GM18873 (cell line): ENCODE results near the gene NPAS3.

Source experiments
- ATAC-seq: cut with Tn5 transposase; IDR thresholded peaks from one replicate; pipeline ENCODE4 v1.9.1; 2021; ENCODE audit warnings: mild to moderate bottlenecking, moderate library complexity, moderate number of reproducible peaks; ENCODE audit not compliant: unreplicated experiment, low FRiP score

The NPAS3 gene

DNA sequence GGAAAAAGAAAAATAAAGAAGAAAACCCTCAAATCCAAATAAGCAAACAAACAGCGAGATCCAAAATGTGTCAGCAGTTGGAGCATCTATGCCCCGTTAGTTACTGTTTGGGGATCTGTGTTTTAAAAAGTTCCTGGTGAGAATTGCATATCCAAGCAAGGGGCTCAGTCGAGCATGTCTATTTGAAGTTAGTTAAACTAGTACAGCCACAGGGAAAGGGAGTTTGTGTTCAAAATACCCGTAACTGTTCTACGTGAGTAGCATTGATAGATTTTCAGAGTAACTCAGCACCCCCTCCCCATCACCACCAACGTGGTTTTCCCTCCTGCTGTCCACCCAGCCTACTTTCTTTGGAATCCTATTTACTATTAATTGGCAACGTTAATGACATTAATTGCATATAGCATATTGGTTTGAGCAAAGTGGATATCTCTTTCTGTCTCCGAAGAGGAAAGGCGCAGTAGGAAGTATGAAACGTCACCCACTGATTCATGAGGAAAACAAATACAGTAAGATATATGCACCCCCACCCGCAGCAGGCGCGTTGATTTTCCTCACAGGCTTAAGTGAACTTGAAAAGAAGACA lies 1.5 kb downstream of the NPAS3 start:
- ATAC-seq: no peak

DNA sequence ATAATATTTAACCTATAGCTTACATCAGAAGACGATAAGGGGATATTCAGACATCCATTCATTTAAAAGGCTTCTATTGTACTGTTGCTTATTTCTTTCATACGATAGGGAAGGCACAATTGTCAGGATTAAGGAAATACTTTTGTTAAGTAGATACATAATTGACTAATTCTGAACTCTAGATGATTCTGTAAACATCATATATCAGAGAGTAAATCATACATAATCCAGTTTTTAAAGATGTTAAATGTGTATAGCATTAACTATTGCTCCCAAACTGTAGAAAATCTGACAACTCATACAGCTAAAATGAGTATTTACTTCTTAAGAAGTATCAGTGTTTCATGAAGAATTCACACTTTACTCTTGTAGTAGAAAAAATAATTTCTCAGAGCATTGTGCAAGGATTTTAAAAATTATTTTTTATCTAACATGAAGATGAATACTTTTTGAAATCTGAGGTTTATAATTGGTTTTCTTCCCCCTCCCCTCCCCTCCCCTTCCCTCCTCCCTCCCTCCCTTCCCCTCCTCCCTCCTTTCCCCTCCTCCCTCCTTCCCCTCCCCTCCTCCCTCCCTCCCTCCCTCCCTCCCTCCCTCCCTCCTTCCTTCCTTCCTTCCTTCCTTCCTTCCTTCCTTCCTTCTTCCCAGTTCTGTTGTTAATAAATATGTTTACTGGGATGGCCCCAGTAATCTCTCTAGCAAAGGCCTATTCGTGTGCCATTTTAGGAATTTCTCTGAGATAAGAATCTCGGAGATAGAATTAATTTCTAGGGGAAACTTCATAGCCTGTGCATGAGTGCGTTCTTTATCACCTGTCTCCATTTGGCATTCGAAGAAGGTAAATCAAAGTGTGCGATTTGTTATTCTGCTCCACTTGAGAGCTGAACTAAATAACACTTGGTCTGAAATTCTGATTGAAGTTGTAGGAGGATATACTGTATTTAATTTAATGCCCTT lies 2.3 kb downstream of the NPAS3 start:
- no peak for ATAC-seq

- no peak for ATAC-seq
Observed at GRCh38 chr14:32941668-32942065, 3.0 kb downstream of the NPAS3 start.

- ATAC-seq: no peak
Observed at GRCh38 chr14:32947081-32947480, 8.4 kb downstream of the NPAS3 start.

DNA sequence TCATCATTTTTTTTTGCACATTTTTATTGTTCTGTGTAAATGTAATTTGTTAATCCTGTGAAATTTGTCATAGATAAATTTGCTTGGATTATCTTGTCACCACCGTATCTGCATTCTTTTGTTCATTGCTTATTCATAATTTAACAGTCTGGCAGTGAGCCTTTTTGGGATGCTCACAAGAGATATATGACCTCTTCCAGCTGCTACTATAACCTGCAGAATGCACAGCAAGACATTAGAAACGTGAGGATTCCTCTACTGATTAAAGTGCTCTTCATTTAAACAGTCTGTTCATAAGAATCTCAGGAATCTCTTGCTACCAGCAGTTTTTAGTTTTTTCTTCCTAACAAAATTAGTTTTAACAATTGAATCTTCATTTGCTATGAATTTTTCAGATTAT lies 9.1 kb downstream of the NPAS3 start:
- no peak for ATAC-seq

DNA sequence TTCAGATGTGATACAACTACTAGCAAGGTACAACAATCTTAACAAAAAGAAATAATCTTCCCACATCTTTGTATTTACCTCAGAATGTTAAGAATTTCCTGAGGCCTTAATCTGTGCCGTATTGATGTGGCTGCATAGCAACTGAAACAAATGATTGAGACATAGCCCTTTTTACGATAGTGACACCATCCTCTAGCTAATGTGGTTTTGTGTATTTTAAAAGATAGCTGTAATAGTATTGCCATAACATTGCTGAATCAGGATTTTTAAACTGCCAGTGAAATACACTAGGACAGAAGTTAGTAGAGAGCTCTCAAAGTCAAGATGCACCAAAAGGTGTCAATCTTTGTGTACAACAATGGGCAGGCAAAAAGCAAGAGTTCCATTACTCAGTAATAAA lies 11.9 kb downstream of the NPAS3 start:
- no peak for ATAC-seq

DNA sequence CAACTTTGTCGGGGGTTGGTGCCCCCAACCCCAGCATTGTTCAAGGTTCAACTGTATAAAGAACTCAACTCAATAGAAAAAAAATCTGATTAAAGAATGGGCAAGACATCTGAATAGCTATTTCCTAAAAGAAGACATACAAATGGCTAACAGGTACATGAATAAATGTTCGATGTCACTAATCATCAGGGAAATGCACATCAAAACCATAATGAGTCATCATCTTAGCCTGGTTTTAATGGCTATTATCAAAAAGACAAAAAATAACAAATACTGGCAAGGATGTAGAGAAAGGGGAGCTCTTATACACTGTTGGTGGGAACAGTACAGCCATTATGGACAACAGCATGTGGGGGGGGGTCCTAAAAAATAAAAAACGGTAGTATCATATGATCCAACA lies 28.7 kb downstream of the NPAS3 start:
- ATAC-seq: no peak

DNA sequence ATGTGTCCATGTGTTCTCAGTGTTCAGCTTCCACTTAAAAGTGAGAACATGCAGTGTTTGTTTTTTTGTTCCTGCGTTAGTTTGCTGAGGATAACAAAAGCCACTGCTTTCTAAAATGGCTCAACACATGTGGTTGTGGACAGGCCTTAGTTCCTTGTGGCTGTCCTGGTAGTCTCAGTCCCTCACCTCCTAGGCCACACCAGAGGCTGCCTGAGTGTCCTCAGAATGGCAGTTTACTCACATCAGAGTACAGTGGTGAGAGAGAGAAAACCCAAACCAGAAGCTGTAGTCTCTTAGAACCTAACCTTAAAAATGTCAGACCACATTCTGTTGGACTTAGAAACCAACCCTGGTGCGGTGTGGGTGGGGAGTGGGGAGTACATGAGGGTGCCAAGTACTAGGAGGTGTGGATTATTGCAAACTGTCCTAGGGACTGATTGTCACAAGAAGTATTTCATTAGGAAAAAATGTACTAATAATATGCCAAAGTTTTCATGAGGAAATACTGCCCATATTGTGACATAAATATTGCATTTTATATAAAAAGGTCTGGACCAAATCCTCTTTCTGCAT lies 30.4 kb downstream of the NPAS3 start:
- no peak for ATAC-seq

DNA sequence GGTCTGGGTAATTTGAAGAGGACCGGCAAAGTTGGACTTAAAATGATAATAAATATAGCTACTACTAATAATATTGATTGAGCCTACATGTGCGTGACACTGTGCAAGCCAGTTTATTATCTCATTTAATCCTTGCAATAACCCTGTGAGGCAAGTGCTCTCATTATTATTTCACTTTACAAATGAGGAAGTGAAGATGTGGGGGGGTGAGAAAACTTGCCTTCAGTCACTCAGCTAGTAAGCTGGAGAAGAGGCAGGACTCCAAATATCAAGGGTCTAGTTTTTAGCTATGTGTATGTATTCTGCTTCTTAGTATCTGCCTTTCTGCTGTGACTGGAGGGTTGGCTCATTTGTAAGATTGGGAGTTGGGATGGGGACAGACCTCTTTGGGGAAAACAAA lies 39.2 kb downstream of the NPAS3 start:
- ATAC-seq: no peak

DNA sequence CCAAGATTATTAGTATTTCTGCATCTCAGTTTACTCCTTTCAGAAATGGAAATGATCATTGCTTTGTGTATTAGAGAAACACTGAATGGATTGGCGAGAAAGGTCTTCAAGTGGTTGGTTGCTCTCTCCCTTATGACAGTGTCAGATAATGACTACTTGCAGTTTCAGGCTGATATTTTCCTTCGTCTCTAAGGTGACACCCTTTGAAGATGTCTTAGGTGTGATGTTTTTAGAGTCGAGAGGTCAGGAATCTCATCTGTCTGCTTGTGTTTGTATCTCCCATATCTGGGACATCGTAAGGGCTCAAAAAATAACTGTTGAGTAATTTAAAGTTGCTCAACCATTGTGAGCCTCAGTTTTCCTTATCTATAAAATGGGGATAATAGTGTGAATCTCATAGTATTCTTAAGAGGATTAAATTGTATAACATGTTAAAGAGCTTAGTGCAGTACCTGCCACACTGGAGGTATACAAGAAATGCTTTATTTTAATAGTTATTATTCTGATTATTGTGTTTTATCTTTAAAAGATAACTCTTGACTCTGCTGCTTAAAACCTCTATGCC lies 40.1 kb downstream of the NPAS3 start:
- ATAC-seq: no peak

DNA sequence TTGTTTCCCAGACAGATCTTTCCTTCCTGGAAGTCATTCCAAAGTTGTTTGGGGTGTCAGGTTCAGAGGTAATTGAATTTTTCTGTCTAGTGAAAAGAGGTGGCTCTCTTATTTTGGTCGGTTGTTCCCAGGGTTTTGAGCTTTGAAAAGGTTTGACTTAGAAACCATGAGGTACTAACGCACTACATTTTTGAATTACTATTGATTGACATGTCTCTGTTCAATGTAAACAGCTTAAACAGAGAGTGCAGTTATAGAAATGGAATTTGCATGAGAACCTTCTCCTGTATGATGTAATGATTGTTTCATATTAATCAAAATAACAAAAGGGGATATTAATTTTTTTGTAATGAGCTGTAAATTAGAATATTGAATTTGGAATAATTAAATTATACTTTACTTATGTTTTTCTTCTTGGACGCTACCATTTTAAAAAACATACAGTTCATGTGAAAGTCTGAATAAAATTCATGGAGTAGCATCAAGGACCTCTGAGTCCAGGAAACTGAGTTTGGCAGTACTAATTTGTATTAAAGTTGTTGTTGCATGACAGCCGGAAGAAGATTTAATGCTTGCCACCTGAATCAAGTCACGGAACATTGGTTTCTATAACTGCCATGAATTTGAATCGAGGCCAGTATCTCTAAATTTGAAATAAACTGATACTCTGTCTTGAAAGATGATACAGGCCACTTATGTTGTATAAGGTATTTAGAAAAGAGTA lies 41.7 kb downstream of the NPAS3 start:
- no peak for ATAC-seq

DNA sequence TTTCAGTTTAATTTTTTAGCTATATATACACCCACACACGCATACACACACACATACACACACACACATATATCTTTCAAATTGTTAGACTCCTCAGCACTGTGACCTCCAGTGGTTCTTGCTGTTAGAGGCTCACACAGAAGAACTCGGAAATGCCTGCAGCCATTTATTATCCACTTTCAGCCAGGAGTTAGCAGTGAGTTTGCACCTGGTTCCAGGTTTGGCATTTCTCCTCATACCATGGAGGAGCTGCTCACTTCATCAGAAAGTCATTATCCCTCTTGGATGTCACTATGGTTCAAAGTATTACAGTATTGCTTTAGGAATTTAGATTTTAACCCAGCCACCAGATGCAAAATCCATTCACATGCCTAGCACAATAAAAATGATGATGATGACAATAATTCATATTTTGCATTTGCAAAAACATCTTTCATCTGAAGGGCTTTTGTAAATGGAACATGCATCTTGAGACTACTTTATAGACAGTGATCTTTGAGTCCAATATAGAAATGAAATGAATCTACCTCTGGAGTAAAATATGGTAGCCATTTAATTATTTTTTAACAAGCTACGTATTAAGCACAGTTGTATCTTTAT lies 42.3 kb downstream of the NPAS3 start:
- ATAC-seq: no peak

DNA sequence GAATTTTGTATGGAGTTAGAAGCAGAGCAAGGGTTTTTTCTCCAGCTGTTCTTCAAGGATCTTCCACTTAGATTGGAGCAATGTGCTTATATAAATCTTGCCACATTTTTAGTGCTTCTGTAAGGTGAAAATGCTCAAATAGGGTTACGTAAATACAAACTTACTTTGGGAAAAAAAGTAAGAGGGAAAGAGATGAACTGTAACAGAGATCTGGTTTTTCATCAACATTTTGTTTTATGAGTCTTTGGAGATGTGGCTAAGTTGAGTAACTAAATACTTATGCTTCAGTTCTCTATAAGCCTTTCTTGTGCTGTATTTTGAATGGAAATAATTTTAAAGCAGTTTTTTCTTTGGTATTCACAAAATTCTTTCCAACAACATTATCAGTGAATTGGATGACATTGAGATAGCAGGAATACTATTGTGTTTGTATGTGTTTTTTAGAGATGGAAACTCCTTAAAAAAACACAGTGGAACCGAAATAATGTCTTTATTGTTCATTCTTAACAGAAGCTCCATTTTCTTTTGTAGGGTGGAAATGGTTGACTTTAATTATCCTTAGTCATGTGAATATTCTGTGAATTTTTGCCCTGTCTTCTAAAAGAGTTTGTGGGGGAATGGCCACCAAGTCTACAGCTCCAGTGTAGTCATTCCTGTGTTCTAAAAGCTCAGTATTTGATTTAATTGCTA lies 45.7 kb downstream of the NPAS3 start:
- ATAC-seq: no peak

DNA sequence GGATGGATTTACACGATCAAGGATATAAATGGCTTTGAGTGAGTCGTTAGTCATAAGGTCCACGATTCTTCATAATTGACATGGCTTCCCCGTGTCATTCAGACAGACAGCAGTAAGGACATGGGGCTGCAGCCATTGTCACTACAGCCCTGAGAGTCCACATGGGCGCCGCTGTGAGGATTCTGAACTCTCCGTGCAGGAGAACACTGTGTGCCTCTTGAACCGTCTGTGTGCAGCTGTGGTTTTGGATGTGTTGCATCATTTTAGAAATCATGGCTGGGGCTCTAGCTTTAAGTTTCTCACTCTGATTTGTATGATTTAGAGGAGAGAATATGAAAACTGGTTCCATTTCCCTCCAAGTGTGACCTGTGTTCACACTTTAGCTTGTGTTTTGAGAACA lies 47.2 kb downstream of the NPAS3 start:
- ATAC-seq: no peak

- ATAC-seq: no peak
Observed at GRCh38 chr14:32986791-32987540, 48.3 kb downstream of the NPAS3 start.

DNA sequence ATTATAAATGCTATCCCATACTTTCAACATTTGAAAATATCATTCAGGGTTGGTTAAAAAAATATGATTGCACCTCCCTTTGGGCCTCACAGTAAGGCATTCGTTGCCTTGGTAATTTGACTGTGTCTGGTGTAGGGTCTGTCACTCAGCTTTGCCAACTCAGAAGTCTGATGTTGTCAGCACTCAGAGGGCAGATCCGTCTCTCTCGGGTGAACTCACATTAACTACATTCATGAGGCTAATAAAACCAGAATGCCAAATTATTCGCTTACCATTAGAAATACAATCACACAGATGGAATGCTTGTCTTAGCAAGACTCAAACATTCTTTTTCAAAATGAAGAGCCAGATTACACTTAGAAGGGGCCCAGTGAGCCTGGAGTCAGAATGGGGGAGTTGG lies 53.0 kb downstream of the NPAS3 start:
- no peak for ATAC-seq

GRCh38 chr14:32993921-32994320 lies 55.2 kb downstream of the NPAS3 start:
- no peak for ATAC-seq

DNA sequence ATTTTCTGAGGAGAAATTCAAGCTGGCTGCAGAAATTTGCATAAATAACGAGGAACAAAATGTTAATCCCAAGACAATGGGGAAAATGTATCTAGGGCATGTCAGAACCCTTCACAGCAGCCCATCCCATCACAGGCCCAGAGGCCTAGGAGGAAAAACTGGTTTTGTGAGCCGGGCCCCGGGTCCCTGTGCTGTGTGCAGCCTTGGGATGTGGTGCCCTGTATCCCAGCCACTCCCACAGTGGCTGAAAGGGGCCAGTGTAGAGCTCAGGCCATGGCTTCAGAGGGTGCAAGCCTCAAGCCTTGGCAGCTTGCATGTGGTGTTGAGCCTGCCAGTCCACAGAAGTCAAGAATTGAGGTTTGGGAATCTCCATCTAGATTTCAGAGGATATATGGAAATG lies 57.7 kb downstream of the NPAS3 start:
- no peak for ATAC-seq

- ATAC-seq: no peak
Observed at GRCh38 chr14:32998433-32998832, 59.8 kb downstream of the NPAS3 start.
